HG03159 (cell line): ENCODE results near the gene CLEC2L.

ENCODE experiments used
- ATAC-seq: cut with Tn5 transposase; IDR thresholded peaks from one replicate; pipeline ENCODE4 v1.9.1; 2021; ENCODE audit warnings: mild to moderate bottlenecking, moderate library complexity; ENCODE audit not compliant: unreplicated experiment

The CLEC2L gene

DNA sequence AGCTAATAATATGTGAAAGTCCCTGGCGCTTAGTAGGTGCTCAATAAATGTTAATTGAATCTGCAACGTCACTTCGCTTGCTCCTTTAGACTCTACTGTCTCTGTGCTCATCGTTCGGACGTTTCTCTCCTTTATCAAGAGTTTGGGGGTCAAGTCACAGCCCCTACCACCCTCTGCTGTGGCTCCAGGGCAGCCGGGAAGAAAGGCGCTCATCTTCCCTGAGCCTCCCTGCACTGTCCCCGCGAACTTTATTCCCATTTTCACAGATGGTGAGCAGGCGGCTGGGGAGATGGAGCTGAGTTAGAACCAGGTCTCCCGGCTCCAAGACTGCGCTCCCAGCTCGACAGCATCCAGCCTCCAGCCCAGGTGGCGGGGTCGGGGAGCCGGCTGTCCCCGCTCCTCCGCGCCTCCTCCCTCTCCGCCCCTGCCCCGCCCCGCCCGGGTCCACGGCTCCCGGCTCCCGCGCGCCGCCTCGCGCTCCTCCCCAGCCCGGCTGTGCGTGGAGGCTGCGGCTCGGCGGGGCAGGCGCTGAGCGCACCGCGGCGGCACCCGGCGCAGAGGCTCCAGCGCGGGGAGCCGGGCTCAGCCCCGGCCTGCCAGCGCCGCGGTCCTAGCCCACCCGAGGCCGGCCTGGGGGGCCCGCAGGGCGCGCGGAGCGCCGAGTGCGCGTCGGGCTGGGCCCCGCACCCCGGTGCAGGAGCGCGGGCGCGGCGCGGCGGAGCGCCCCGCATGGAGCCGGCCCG, at the start of gene CLEC2L:
Gene CLEC2L (plus strand): TSS at position 487 of the 743 bp plus-strand sequence. CDS start 243 bp downstream, at position 730.
- no peak for ATAC-seq

DNA sequence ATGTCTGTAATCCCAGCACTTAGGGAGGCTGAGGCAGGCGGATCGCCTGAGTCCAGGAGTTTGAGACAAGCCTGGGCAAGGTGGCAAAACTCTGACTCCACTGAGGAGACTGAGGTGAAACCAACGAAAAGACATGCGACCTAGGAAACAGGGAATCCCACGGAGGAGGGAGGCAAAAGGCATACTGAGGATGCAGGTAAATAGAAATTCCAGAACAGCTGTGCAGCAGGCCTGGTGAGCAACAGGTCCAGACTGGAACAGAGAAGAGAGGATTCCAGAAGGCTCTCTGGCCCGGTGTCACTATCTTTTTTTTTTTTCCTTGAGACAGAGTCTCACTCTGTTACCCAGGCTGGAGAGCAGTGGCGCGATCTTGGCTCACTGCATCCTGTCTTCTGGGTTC, 47.3 kb upstream of the CLEC2L start:
- ATAC-seq: no peak

GRCh38 chr7:139476891-139477290, 46.6 kb upstream of the CLEC2L start:
- no peak for ATAC-seq

GRCh38 chr7:139479620-139480019, 43.9 kb upstream of the CLEC2L start:
- no peak for ATAC-seq

DNA sequence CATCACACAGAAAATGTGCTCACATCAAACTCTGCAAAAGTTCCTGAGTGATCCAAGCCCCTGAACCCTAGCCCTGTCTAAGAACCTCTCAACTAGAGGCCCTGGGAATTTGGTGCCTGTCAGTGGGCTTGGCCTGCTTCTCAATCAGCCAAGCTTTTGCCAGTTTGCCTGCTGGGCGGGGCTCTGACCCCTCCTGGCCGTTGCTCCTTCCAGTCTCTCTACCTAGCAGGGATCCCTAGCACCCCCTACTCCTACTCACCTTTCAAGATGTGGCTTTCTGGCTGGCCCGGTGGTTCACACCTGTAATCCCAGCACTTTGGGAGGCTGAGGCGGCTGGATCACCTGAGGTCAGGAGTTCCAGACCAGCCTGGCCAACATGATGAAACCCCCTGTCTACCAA, 42.1 kb upstream of the CLEC2L start:
- no peak for ATAC-seq

GRCh38 chr7:139482122-139482521, 41.4 kb upstream of the CLEC2L start:
- no peak for ATAC-seq

DNA sequence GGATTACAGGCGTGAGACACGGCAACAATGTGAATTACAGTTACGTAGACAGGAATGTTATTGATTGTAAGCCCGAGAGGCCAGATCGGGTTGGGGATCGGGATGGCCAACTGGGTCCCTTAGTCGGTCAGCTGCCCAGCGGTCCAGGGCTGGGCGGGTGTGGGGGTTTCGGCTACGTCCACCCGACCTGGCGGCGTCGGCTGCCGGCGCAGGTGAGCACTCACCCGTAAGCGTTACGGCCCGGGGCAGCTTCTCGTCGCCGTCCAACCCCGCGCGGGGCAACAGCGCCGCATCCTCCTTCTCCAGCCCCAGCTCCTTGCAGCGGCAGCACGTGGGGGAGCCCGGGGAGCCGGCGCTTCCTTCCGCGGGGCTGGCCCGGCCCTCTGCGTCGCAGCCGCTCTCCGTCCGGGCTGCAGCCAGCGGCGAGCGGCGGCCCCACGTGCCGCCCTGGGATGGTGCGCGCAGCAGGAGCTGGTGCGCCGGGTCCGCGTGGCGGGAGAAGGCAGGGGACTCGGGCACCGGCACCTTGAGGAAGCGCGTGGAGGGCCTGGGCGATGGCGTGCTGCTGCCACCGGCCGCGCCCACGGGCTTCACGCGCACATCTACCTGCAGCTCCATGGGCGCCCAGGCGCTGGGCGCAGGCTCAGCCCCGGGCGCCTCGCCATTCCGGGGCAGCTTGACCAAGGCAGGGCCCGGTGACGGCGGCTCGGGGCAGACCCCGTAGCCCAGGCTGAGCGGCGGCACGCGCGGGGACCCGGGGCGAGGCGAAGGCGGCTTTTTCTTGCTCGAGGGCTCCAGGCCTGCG, 40.6 kb upstream of the CLEC2L start:
- ATAC-seq: peak; percentile 23

GRCh38 chr7:139487366-139488080, 36.0 kb upstream of the CLEC2L start:
- ATAC-seq: no peak

GRCh38 chr7:139488810-139489209, 34.7 kb upstream of the CLEC2L start:
- no peak for ATAC-seq

DNA sequence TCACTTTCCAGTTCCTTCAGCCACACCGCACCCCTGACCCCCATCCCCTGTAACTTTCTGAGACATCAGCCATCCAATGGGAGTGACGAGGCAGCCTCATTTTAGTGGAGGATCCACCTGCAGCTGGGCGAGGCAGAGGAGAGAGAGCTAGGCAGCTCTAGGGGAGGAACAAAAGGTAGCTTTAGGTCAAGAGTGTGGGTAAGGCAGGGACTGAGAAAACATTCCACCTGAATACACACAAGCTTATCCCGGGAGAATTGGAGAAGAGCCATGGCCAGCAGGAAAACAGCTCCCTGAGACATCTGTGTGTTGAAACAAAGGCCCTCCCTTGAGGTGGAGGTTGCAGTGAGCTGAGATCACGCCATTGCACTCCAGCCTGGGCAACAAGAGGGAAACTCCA, 33.4 kb upstream of the CLEC2L start:
- no peak for ATAC-seq

GRCh38 chr7:139492293-139492692, 31.2 kb upstream of the CLEC2L start:
- no peak for ATAC-seq

- peak; percentile 65 for ATAC-seq
Measured at GRCh38 chr7:139494835-139495579, 28.5 kb upstream of the CLEC2L start.

DNA sequence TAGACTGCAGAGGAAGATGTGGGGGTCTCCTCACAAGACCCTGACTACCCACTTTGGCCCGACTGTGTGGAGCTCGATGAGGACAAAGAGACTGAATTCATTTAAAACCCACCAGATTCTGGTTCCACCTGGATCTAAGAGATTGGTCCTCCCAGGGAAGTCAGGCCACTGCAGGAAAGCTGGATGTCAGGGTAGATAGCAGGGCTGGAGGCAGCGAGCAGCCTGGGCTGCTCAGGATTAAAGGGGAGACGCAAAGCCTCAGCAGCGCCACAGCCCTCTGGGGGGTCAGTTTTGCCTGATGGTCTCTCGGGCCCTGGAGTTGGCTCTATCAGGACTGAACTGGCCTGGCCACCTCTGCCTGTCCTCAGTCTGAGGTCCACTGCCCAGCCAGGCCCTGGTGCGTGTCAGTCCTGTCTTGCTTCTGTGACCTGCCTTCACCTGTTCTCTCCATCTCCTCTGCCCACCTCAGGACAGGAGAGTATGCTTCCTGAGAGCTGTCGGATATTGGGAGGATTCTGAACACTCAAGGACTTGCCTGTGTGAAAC, 27.8 kb upstream of the CLEC2L start:
- peak; percentile 7 for ATAC-seq

DNA sequence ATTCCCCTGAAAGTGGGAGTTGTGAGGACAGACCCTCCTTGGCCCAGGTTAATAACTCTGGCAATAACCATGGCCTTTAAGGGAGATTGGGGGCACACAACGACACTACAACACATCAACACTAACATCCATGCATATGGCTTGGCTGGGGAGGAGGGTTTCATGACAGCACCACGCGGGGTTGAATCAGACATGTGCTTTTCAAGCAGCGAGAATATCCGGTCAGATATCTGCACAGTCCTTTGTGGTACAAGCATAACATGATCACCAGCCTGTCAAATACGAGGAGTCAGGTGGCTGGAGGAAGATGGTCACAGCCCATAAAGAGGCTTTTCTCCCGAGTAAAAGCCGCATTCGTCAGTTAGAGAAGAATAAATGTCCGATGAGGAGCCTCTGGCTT, 27.0 kb upstream of the CLEC2L start:
- ATAC-seq: no peak

- ATAC-seq: no peak
Measured at GRCh38 chr7:139500770-139501138, 22.7 kb upstream of the CLEC2L start.

GRCh38 chr7:139502226-139502625, 21.3 kb upstream of the CLEC2L start:
- no peak for ATAC-seq

- ATAC-seq: no peak
Measured at GRCh38 chr7:139505563-139505962, 17.9 kb upstream of the CLEC2L start.

- ATAC-seq: no peak
Measured at GRCh38 chr7:139509535-139509934, 13.9 kb upstream of the CLEC2L start.

GRCh38 chr7:139511315-139511714, 12.2 kb upstream of the CLEC2L start:
- no peak for ATAC-seq

DNA sequence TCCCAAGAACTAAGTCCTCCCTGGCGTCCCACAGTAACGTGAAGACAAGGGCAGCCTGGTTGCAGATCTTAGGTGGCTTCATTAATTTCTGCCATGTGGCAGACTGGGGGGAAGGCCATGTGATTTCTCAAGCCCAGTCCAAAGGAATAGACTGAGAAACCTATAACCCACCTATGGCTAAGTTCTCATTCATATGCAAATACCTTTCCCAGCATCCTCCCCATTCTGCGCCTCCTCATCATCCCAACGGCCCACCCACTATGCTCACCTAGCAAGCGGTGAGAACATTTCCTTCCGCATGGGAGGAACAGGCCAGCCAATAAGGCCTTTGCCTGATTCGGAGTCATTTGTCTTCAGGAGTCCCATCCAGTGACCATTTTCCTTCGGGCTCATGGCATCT, 8.2 kb upstream of the CLEC2L start:
- ATAC-seq: no peak

- no peak for ATAC-seq
Measured at GRCh38 chr7:139521439-139521838, 2.0 kb upstream of the CLEC2L start.
